GM10847 (cell line): Measurements from ENCODE around the gene SLC15A5.

Source experiments
- POLR2A ChIP-seq: IDR thresholded peaks from 2 replicates; pipeline ENCODE4 v1.6.1; 2011; ENCODE audit not compliant: insufficient read length; ENCODE audit errors: extremely low read depth

Gene SLC15A5

GRCh38 chr12:16166563-16167470, 110.7 kb downstream of the SLC15A5 start:
- no peak for TF ChIP-seq POLR2A

- TF ChIP-seq POLR2A, result no peak
These were observed 112.0 kb downstream of the SLC15A5 start for GRCh38 chr12:16165506-16165905.

GRCh38 chr12:16163901-16164300, 113.6 kb downstream of the SLC15A5 start:
- TF ChIP-seq POLR2A, result no peak

- TF ChIP-seq POLR2A, result no peak
These were observed 114.3 kb downstream of the SLC15A5 start for GRCh38 chr12:16163146-16163545.

- TF ChIP-seq POLR2A, result no peak
These were observed 117.9 kb downstream of the SLC15A5 start for GRCh38 chr12:16159571-16159970.

GRCh38 chr12:16158050-16158449, 119.4 kb downstream of the SLC15A5 start:
- TF ChIP-seq POLR2A, result no peak

- TF ChIP-seq POLR2A, result no peak
These were observed 121.5 kb downstream of the SLC15A5 start for GRCh38 chr12:16155938-16156337.

GRCh38 chr12:16154990-16155389, 122.5 kb downstream of the SLC15A5 start:
- no peak for TF ChIP-seq POLR2A

GRCh38 chr12:16152885-16153673, 124.4 kb downstream of the SLC15A5 start:
- TF ChIP-seq POLR2A, result no peak

- TF ChIP-seq POLR2A, result no peak
These were observed 127.2 kb downstream of the SLC15A5 start for GRCh38 chr12:16150276-16150675.

- no peak for TF ChIP-seq POLR2A
These were observed 128.5 kb downstream of the SLC15A5 start for GRCh38 chr12:16148938-16149337.
